Activated T-cell treated with anti-CD3 and anti-CD28 coated beads, Interleukin-2, amount 50 U/mL, for 4 hours (primary cell): Measurements from ENCODE around the gene COL9A3. TPM values are rescaled to one million over a fixed set of nuclear protein-coding genes. Genes with fewer than 3 reads are reported as not detected.

Experiments
- ATAC-seq, 2 donors: fragments of 200-7000 bp; cut with Tn5 transposase; one replicate each; pipeline ENCODE4 v1.10.0; 2021
- DNase-seq: peaks from one replicate; pipeline ENCODE4 v3.0.0-alpha.2; 2020
- H3K27me3 Mint-ChIP-seq: one replicate; pipeline ENCODE4 v1.8.0; 2021; ENCODE audit warnings: low read depth, mixed read lengths
- H3K36me3 Mint-ChIP-seq: one replicate; pipeline ENCODE4 v1.8.0; 2022; ENCODE audit warnings: mixed read lengths; ENCODE audit not compliant: insufficient read depth
- H3K4me1 Mint-ChIP-seq: one replicate; pipeline ENCODE4 v1.8.0; 2021; ENCODE audit warnings: low read depth, mixed read lengths
- H3K4me3 Mint-ChIP-seq: one replicate; pipeline ENCODE4 v1.8.0; 2021; ENCODE audit warnings: mild to moderate bottlenecking, moderate library complexity, mixed read lengths
- H3K9me3 Mint-ChIP-seq: one replicate; pipeline ENCODE4 v1.8.0; 2021; ENCODE audit warnings: mixed read lengths
- total RNA-seq, 3 donors: library from RNA; stranded (reverse); gene quantifications; one replicate each; pipeline ENCODE4 v1.2.1, GENCODE V29; 2021

Gene COL9A3
- total RNA-seq, 3 donors from 2014 or later: 0.10 to 0.33 (median 0.21) TPM

GRCh38 chr20:62799036-62799435, 17.8 kb upstream of the COL9A3 start:
- H3K9me3 Mint-ChIP-seq: no peaks in the 10 kb centered on the region
- no peak for DNase-seq
- ATAC-seq: no peak
- no peaks in the 10 kb centered on the region for H3K27me3 Mint-ChIP-seq
- H3K4me3 Mint-ChIP-seq: no peak overlapping the region
- peaks cover 23% of the 10 kb centered on the region for H3K36me3 Mint-ChIP-seq
- peaks cover 22% of the 10 kb centered on the region for H3K4me1 Mint-ChIP-seq

DNA sequence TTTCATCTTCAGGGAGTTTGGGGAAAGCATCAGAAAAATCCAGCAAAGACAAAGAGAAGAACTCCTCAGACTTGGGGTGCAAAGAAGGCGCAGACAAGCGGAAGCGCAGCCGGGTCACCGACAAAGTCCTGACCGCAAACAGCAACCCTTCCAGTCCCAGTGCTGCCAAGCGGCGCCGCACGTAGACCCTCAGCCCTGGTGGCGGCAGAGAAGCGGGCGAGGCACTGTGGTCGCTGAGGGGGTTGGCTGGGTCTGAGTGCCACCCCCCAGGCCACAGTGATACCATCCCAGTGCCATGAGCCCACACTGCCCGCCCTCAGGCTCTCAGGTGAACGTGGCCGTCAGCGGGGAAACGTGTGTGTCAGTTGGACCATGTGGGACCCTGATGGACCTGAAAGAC, 17.4 kb upstream of the COL9A3 start:
- Mint-ChIP-seq H3K27me3 (no peaks in the 10 kb centered on the region), H3K4me3 (no peak overlapping the region), H3K9me3 (no peaks in the 10 kb centered on the region), H3K36me3 (peaks cover 23% of the 10 kb centered on the region), H3K4me1 (peaks cover 25% of the 10 kb centered on the region)
- DNase-seq (no peak), ATAC-seq (no peak)

DNA sequence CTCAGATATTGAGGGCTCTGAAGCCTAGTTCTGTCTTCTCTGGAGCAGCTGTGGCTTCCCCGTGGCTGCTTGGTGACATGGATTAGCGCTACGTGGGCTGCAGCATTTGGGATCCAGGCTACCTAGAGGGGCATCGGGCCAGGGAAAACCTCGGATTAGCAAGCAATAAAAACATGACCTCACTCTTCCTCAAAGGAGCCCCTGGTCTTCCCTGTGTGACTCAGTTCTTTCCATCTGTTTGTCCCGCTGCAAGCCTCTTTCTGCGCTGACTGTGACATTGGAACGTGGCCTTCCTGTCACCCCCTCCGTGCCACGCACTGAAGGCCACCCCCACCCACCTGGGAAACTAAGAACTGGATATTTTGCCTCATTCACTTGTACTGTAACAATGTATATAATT, 17.0 kb upstream of the COL9A3 start:
- Mint-ChIP-seq H3K27me3 (no peaks in the 10 kb centered on the region), H3K4me1 (peaks cover 22% of the 10 kb centered on the region), H3K36me3 (peaks cover 23% of the 10 kb centered on the region), H3K4me3 (no peak overlapping the region), H3K9me3 (no peaks in the 10 kb centered on the region)
- DNase-seq (no peak), ATAC-seq (no peak)

DNA sequence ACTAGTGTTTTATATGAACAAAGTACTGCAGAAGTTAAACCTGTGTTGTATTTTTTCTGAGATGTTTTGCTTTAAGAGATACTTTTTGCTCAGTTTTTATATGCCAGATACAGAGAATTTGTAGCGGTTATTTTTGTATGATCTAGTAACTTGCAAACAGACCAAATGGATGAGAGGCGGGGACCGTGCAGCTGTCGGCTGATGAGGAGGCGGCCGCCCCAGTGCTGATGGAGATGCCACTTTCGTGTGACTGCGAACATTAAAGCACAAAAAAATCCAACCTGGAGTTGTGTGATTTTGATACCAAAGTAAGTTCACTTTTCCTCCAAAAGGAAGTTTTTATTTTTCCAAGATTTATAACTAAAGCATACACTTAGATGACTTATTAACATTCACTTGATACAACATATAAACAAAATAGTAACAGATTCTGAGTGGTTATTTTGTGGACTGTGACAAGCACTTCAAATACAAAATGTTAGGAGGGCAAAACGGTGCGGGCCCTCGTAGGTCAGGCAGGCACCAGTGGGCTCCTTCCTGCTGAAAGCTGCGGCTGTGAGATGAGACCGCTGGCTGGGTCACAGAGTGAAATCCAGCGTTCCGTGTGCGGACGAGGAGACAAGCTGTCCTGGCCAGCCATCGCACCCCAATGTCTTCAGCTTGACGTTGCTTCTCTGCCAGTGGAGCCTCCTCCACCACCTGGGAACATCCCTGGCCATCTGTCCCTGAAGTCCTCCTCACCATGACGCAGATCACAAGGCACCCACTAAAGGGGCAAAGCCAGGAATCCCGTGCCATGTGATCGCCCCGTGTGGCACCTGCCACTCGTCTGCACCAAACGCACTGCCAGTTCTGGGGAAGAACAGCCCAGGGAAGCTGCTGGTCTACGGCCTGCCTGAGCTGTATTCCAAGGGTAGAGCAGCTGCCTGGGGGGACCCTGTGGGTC, 16.3 kb upstream of the COL9A3 start:
- peaks cover 23% of the 10 kb centered on the region for H3K36me3 Mint-ChIP-seq
- DNase-seq (no peak), ATAC-seq (no peak)
- no peaks in the 10 kb centered on the region for H3K9me3 Mint-ChIP-seq
- H3K27me3 Mint-ChIP-seq: no peaks in the 10 kb centered on the region
- peaks cover 21% of the 10 kb centered on the region for H3K4me1 Mint-ChIP-seq
- no peak overlapping the region for H3K4me3 Mint-ChIP-seq

GRCh38 chr20:62801284-62802010, 15.4 kb upstream of the COL9A3 start:
- H3K36me3 Mint-ChIP-seq: peaks cover 23% of the 10 kb centered on the region
- ATAC-seq (no peak), DNase-seq (no peak)
- no peaks in the 10 kb centered on the region for H3K9me3 Mint-ChIP-seq
- no peak overlapping the region for H3K4me3 Mint-ChIP-seq
- peaks cover 25% of the 10 kb centered on the region for H3K4me1 Mint-ChIP-seq
- H3K27me3 Mint-ChIP-seq: no peaks in the 10 kb centered on the region

DNA sequence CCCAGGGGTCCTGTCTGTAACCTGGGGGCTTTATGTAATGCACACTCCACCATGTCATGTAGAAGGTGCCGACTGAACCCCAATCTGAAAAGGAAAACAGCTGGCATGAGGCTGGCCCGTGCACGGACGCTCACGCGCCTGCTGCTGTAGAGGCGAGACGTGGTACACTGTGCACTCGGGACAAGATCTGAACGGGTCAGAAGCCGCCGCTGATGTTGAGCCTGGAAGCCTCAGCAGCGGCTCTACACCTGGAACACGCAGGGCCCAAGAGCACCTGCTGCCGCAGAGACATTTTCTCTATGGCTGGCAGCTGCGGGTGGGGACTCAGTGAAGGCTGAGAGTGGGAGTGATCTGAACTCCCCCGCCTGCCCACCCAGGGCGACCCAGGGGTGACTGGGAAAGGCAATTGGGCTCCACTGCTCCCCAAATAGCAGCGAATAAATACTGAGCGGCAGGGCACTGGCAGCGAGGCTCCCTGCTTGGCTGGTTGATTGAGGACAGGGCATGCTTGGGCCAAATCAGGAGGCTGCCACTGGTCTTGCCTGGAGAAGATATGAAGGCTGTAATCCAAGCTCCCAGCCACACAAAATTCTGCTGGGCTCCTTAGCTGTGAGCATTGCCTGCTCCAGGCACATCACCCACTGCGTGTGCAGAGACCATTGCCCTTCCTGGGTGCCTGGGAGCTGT, 14.7 kb upstream of the COL9A3 start:
- DNase-seq (no peak), ATAC-seq (no peak)
- no peaks in the 10 kb centered on the region for H3K9me3 Mint-ChIP-seq
- peaks cover 28% of the 10 kb centered on the region for H3K4me1 Mint-ChIP-seq
- H3K27me3 Mint-ChIP-seq: no peaks in the 10 kb centered on the region
- H3K4me3 Mint-ChIP-seq: no peak overlapping the region
- H3K36me3 Mint-ChIP-seq: peaks cover 23% of the 10 kb centered on the region

DNA sequence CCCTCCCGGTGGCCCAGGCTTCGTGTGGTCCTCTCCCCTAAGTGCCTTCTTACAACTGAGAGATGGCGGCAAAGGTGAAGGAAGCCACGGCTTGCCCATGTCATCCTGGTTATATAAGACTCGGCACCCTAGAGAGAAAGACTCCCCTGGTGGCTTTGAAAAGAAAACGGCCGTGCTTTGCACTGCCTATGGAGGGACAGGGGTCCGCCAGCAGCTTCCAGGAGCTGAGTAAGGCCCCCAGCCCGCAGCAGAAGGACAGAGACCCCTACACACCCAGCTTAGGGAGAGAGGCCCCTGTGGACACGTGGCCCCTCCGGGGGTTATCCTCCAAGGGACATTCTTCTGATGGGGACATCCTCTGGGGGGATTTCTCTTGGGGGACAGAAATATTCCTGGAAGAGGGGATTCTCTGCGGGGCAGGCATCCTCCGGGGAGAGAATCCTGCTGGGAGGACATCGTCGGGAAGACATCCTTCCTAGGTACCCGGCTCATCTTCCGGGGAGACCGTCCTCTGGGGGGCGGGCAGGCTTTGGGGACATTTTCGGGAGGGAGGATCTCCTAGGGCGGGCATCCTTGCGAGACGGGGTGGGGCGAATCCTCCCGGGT, 12.7 kb upstream of the COL9A3 start:
- Mint-ChIP-seq H3K9me3 (no peaks in the 10 kb centered on the region), H3K4me3 (peak overlapping the region; percentile 85), H3K4me1 (peaks cover 28% of the 10 kb centered on the region), H3K27me3 (no peaks in the 10 kb centered on the region), H3K36me3 (peaks cover 26% of the 10 kb centered on the region)
- DNase-seq (no peak), ATAC-seq (peak in 1 of 2 donors; percentile 27)

GRCh38 chr20:62804627-62805154, 12.2 kb upstream of the COL9A3 start, which contains the start of gene OGFR:
TSS of gene OGFR (plus strand) at chr20:62804835. CDS start at chr20:62804860, 25 bp downstream.
- Mint-ChIP-seq H3K36me3 (peaks cover 21% of the 10 kb centered on the region), H3K9me3 (no peaks in the 10 kb centered on the region), H3K27me3 (no peaks in the 10 kb centered on the region), H3K4me3 (peak within 1 kb of the TSS; percentile 88), H3K4me1 (peaks cover 28% of the 10 kb centered on the region)
- DNase-seq (peak; percentile 74), ATAC-seq (peak; percentile 68)

DNA sequence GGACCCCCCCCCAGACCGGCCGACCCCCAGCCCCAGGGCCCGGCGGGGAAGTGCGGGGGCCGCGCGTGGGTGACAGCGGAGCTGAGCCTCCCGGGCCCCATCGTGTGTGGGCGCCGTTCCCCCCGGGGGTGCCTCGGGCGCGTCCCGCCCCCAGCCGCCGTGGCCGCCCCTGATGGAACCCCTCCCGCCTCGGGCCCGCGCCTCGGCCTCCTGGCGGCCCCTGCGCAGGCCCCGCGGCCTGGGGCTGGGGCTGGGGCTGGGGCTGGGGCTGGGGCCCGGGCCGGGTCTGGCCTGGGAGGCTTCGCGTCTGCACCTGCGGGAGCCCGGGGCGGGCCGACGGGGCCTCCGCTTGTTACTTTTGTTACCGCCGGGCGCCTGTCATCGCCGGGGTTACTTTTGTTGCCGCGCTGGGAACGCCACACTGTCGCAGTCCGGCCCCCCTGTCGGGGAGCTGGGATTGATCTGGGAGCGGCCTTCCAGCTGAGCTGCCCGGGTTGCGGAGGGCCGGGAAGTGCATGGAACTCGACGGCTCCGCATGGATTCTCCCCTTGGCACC, 11.6 kb upstream of the COL9A3 start:
- peak; percentile 50 to 58 for ATAC-seq

DNA sequence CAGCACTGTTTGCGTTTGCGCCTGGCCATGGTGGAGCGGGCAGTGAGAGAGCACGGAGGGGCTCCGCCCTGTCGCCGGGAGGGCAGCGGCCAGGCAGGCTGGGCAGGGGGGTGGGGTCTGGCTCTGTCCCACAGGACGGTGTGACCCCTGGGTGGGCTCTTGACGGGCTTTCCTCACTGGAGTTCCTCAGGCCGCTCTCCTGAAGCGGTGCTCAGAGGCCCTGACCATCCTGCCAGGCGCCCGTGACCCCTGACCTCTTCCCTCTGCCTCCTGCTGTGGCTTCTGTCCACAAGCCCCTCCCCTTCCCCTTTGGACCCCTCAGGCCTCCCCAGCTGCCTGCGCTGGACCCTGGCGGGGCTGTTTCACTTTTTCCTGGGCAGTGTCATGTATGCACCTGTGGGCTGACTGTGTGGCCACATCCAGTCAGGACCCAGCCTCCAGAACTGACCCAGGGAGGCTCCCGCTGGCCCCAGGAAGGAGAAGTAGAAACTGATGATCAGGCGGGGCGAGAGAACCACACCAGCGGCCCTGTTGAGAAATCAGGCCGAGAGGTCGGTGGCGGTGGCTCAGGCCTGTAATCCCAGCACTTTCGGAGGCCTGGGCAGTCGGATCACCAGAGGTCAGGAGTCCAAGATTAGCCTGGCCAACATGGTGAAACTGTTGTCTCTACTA, 11.0 kb upstream of the COL9A3 start:
- Mint-ChIP-seq H3K4me3 (peak overlapping the region; percentile 85), H3K4me1 (peaks cover 28% of the 10 kb centered on the region), H3K9me3 (no peaks in the 10 kb centered on the region), H3K27me3 (no peaks in the 10 kb centered on the region), H3K36me3 (peaks cover 13% of the 10 kb centered on the region)
- no peak for DNase-seq
- ATAC-seq: no peak

More for the DNA sequence above, 11.6 kb upstream of the COL9A3 start:
- H3K4me1 Mint-ChIP-seq: peaks cover 28% of the 10 kb centered on the region
- H3K4me3 Mint-ChIP-seq: peak overlapping the region; percentile 85
- H3K36me3 Mint-ChIP-seq: peaks cover 15% of the 10 kb centered on the region
- DNase-seq: peak; percentile 61
- no peaks in the 10 kb centered on the region for H3K27me3 Mint-ChIP-seq
- no peaks in the 10 kb centered on the region for H3K9me3 Mint-ChIP-seq

DNA sequence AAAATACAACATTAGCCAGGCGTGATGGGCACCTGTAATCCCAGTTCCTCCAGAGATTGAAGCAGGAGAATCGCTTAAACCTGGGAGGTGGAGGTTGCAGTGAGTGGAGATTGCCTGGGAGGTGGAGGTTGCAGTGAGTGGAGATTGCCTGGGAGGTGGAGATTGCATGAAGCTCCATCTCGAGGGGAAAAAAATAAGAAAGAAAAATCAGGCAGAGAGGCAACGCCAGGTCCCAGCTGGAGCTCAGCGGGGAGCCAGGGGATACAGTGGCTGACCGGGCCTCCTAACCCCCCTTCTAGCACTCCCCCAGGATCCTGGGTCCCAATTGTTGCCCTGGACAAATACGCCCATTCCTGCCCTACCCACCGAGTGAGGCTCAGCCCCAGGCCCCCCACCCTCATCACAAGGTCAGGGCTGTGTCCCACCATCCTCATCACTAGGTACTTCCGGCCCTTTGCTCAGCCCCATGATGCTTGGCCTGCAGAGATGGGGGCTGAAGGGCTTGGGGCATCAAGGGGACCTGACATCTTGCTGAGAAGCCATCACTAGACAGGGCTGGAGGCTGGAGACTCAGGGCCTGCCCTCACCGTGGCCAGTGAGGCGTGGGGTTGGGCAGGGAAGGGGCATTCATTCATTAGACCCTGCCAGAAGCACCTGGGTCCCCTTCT, 10.3 kb upstream of the COL9A3 start:
- ATAC-seq (no peak), DNase-seq (no peak)
- Mint-ChIP-seq H3K27me3 (no peaks in the 10 kb centered on the region), H3K4me3 (peak overlapping the region; percentile 85), H3K9me3 (no peaks in the 10 kb centered on the region), H3K4me1 (peaks cover 28% of the 10 kb centered on the region), H3K36me3 (peaks cover 11% of the 10 kb centered on the region)

GRCh38 chr20:62807444-62808210, 9.2 kb upstream of the COL9A3 start:
- H3K4me3 Mint-ChIP-seq: peak overlapping the region; percentile 6
- H3K9me3 Mint-ChIP-seq: no peaks in the 10 kb centered on the region
- peaks cover 11% of the 10 kb centered on the region for H3K36me3 Mint-ChIP-seq
- H3K4me1 Mint-ChIP-seq: peaks cover 28% of the 10 kb centered on the region
- no peak for DNase-seq
- no peak for ATAC-seq
- H3K27me3 Mint-ChIP-seq: no peaks in the 10 kb centered on the region
